HG02763 (cell line): ENCODE data around the gene SLCO1A2.

ENCODE experiments used
- ATAC-seq: cut with Tn5 transposase; IDR thresholded peaks from one replicate; pipeline ENCODE4 v1.9.1; 2021; ENCODE audit warnings: mild to moderate bottlenecking, moderate library complexity; ENCODE audit not compliant: unreplicated experiment

SLCO1A2 gene

DNA sequence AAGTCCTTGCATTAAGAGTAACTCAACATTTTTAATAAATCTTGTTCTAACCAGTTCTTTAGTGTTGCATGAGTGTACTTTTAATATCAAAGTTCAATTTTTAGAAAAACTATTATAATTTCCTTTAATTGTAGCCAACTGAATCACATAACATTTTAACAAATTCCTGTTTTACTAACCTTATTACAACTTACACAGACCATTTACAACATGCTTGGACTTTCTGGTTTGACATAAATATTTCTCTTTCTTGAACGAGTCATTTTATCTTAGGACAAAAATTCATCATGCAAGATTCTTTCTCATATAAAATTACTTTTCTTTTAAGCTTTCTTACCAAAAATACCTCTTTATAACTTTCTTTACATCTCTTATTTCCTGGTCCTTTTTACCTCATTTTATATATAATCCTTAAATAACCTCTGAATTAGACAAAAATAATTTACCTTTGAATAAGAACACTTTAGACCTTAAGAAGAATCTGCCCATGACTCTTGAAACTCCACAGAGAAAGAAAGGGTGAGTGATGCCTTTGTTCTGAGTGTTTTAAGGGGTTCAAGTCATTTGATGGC is 3.9 kb downstream of the SLCO1A2 start:
- ATAC-seq, result no peak

DNA sequence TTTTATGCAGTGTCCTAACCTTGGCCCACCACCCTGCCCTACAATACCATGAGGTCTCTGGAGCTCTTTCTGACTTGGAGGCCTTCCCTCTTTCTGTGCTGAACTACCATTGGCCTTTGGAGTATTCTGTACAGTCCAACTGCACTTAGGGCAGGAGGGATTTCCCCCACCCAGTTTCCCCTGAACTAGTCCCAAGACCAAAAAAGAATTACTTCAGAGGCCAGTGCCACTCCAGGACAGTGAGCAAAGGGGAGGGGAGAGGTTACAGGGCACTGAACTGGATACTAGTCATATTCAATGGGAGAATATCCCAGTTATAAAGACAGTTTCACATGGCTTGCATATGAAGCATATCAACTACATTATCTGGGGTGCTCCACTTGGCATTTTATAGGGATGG is 6.1 kb downstream of the SLCO1A2 start:
- ATAC-seq, result no peak

DNA sequence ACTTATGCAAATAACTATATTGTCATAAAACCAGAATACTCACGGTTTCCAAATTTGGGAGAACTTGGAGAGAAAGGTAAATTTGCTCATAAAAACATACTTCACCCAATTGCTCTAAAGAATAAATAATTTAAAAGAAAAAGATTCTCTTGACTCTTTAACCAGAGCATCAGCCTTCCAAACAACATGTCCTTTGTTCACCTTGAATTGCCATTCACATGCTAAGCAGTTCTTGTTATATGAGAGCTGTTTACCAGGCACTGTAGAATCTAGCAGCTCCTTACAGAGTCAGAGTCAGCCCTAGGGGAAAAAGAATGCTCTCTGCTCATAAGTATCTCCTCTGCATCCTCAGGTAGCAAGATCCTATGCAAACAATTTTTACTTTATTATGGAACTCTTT is 10.2 kb downstream of the SLCO1A2 start:
- no peak for ATAC-seq

DNA sequence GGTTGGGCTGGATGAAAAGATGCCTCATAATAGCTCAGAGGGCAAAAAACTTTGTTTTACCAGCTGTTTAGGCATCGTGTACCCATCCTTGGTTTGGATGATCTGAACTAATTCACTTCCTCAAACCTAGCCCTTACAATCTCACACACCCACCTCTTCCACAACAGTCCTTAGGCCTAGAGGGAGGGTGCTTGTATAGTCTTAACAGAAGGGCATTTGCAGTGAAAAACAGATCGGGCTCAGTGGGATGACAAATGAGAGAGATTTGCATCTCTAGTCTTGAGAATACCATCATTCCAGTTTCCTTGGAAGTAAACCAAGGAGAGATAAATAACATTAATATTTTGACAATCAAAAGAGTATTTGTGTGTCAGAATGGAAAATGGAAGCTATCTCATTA is 11.0 kb downstream of the SLCO1A2 start:
- no peak for ATAC-seq

DNA sequence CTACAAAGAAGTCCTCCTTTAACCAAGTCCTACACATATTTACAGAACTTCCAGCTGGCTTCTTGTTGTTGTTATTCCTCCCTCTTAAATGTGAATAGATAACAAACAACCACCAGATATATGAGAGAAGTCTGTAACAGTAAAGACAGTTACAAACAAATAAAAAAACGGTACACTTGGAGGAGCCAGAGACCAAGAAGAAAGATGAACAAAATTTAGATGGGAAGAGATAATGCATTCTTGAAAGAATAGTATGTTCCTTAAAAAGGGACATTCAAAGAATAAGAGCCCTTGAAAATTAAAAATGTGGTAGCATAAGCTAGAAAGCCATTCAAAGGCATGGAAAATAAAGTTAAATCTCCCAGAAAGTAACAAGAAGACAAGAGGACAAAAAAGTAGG is 25.9 kb downstream of the SLCO1A2 start:
- no peak for ATAC-seq

GRCh38 chr12:21305661-21306060 is 29.1 kb downstream of the SLCO1A2 start:
- no peak for ATAC-seq

GRCh38 chr12:21300632-21301031 is 34.1 kb downstream of the SLCO1A2 start:
- no peak for ATAC-seq

DNA sequence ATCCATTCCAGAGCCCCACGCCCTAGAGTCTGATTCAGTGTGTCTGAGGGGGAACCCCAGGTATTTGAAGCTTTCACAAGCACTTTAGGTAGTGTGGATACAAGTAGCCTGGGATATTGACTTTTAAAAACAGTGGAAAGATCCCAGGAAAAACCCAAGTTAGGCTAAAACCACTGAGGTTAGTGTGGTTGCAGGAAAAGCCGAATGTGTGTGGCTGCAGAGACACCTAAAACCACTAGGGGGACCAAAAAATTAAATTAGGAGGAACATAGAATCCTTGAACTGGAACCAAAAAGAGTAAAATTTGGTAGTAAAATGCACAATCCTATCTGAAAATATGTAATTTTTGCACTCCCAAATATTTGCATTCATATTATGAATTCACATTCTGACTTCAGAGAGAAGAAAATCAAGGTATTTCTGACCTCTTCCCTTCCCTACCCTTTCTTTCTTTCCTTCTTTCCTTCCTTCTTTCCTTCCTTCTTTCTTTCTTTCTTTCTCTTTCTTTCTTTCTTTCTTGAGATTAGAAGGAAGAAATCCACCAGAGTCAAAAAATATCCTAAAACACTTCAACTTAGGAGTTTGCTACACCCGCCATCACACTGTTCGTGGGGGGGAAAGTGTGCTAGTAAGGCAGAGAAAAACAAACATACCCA is 37.8 kb downstream of the SLCO1A2 start:
- ATAC-seq, result peak; percentile 59

DNA sequence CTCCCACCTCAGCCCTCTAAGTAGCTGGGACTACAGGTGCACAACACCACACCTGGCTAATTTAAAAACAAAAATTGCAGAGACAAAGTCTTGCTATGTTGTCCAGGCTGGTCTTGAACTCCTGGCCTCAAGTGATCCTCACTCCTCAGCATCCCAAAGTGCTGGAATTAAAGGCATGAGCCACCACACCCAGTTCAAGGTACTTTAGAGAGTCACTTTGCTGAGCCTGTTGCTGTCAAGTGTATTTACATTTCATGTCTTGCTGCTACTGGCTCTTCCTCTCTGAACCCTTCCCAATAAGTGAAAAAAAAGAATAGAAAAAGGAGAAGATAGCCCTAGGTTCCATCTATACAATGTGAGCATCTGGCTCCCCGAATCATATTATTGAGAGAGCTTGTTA is 38.4 kb downstream of the SLCO1A2 start:
- ATAC-seq, result peak; percentile 15

DNA sequence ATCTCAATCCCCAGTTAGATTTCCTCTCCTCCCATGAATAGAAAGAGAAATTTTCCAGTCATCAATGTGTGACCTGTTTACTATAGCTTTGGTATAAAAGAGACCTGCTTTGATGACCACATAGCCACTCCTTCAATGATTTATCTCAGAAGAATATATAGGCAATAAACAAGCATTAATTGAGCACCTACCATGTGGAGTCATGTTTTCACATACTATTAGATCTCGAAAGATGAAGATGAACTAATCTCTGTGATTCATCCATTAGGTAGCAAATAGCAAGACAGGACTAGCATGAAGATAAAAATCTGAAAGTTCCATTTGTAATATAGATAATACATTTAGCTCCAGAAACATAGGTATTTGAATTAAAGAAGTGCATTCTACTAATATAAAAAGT is 40.5 kb downstream of the SLCO1A2 start:
- no peak for ATAC-seq

DNA sequence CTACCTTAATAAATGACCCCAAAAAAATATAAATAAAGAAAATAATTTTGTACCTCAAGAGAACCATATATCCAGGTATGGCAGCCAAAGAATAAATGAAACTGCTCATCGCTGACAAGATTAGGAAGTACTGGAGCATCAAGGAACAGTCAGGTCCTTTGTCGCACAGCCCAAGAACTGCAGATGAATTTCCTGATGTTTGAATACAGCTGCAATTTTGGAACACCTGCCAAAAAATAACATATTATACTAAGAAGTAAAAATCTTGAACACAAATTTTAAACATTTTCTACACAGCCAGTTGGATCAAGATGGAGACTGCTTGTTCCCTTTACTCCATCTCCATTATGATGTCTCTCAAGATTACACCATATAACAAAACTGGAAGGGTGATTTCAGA is 42.6 kb downstream of the SLCO1A2 start:
- ATAC-seq, result no peak

- ATAC-seq, result no peak
Measured at GRCh38 chr12:21289698-21290097, 45.0 kb downstream of the SLCO1A2 start.

DNA sequence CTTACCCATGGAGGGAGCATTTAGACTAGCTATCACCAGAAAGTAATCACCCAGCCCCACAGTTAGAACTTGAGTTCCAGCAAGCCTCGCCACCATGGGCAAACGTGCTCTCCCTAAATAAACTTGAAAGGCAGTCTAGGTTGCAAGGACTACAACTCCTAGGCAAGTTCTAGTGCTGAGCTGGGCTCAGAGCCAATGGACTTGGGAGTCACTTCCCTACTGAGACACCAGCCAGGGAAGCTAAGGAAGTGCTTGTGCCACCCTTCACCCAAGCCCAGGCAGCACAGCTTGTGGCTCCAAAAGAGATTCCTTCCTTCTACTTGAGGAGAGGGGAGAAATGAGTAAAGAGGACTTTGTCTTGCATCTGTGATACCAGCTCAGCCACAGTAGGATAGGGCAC is 57.9 kb downstream of the SLCO1A2 start:
- ATAC-seq, result no peak

- ATAC-seq, result no peak
Measured at GRCh38 chr12:21265932-21266331, 68.8 kb downstream of the SLCO1A2 start.

DNA sequence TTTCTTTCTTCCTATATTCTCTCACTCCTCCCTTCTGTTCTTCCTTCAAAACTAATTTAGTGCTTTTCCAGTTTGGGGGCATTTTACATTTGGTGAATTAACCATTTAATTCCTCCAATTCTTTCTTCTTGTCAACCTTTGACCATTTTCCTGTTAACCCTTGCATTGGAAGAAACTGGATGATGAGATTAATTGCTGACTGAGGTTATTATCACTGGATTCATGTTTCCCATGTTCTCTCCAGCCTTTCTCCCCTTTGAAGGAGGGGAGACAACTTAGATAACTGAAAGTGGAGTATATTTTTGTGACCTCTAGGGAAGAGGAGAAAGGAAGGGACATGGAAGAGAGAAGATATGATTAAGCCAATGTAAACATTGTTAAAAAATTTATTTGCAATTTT is 70.5 kb downstream of the SLCO1A2 start:
- ATAC-seq, result no peak

GRCh38 chr12:21257172-21257571 is 77.5 kb downstream of the SLCO1A2 start:
- no peak for ATAC-seq

DNA sequence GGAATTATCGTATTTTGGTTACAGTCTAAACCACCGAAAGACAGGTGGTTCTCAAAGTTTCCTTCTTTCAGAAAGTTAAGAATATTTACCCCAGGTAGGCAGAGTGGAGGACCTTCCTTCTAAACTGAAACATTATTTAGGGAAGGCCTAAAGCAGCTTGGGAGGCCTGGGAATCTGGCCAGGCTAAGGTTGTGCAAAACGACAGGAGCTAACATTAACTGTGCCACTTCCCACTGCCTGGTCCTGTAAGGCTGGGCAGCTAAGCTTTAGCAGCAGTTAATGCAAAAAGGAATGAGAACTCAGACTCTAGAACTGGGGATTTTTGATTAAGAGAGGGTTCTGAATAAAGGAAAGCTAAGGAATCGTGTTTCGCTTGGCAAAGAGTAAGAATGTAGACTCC is 82.6 kb downstream of the SLCO1A2 start:
- no peak for ATAC-seq

DNA sequence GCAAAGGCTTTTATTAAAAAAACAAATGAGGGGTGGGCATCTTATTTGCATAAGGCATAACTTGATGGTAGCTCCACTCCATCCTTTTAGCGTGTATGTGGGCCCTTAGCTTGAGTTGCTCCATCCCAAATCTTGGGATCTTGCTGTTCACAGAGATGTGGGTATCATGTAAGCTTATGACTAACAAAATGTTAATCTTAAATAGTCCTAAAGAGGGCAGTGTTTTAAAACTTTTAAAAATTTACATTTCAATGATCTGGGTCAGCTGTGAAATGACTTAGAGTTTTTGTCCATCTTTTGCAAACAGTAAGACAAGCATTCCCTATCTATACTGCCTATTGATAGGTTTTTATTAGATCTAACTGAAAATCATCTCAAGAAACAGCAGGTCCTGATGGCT is 86.0 kb downstream of the SLCO1A2 start:
- no peak for ATAC-seq

- no peak for ATAC-seq
Measured at GRCh38 chr12:21239866-21240265, 94.9 kb downstream of the SLCO1A2 start.

GRCh38 chr12:21234395-21234794 is 100.3 kb downstream of the SLCO1A2 start:
- ATAC-seq, result no peak

GRCh38 chr12:21223930-21224329 is 110.8 kb downstream of the SLCO1A2 start:
- ATAC-seq, result no peak

GRCh38 chr12:21221778-21222177 is 112.9 kb downstream of the SLCO1A2 start:
- ATAC-seq, result no peak

GRCh38 chr12:21221072-21221471 is 113.6 kb downstream of the SLCO1A2 start:
- ATAC-seq, result no peak
